Stimulated activated CD4-positive, alpha-beta T cell treated with anti-CD3 and anti-CD28 coated beads, TNF-alpha, amount 100 ng/mL, for 1 hour (primary cell): ENCODE data around the gene EPS8L3.
"Not testable (repeated sequence)": the region's sequence is repeated elsewhere in the genome, so short reads cannot be mapped to it uniquely, and the experiment has no call there.

ENCODE experiments used
- DNase-seq, 3 donors: peaks; one replicate each; pipeline ENCODE4 v3.0.0-alpha.2; 2020; ENCODE audit warnings: low read depth in 3 of 3, low spot score in 1 of 3

EPS8L3 gene

DNA sequence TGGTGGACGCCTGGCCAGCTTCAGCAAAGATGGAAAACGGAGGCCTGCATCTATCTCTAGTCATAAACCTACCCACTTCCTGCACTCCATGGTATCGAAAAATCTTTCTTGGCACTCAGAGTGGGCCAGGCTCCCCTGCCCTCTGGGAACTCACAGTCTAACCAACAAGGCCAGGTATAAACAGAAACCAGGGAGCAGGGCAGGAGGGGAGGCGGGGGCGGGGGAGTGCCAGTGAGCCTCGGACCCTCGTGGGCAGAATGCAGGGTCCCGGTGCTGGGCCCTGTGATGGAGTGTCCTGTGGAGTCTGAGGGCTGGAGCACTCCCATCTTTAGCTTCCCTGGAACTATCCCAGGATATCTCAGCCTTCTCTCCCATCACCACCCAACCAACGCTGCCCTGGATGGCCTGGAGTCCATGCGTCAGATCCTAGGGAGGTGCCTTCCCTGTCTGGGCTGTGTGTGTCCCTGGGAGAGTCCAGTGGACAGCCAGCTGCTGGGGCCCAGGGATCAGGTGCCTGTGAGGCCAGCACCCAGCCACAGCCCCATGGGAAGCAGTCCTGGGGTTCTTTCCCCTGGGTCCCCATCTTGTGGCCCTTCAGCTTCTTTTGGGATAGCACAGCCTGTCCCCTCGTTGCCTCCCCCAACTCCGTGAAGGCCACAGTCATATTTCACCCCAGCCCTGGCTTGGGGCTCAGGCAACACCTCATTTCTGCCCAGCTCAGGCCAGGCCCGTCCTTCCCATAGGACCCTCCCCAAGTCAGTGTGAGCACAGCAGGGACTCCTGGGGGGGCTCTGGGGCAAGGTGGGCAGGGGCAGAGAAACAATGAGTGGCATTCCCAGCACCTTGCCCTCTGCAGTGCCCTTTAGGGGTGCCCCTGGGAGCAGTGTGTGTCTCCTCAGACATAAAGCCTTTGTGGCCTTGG lies 1.1 kb upstream of the EPS8L3 start:
- no peak for DNase-seq

- DNase-seq, result no peak
These were observed 690 bp downstream of the EPS8L3 start for GRCh38 chr1:109762821-109763645.

- DNase-seq, result no peak
These were observed 1.6 kb downstream of the EPS8L3 start for GRCh38 chr1:109762039-109762585.

- DNase-seq, result no peak
These were observed 2.3 kb downstream of the EPS8L3 start for GRCh38 chr1:109761227-109762038.

- no peak for DNase-seq
These were observed 3.0 kb downstream of the EPS8L3 start for GRCh38 chr1:109760581-109761226.

DNA sequence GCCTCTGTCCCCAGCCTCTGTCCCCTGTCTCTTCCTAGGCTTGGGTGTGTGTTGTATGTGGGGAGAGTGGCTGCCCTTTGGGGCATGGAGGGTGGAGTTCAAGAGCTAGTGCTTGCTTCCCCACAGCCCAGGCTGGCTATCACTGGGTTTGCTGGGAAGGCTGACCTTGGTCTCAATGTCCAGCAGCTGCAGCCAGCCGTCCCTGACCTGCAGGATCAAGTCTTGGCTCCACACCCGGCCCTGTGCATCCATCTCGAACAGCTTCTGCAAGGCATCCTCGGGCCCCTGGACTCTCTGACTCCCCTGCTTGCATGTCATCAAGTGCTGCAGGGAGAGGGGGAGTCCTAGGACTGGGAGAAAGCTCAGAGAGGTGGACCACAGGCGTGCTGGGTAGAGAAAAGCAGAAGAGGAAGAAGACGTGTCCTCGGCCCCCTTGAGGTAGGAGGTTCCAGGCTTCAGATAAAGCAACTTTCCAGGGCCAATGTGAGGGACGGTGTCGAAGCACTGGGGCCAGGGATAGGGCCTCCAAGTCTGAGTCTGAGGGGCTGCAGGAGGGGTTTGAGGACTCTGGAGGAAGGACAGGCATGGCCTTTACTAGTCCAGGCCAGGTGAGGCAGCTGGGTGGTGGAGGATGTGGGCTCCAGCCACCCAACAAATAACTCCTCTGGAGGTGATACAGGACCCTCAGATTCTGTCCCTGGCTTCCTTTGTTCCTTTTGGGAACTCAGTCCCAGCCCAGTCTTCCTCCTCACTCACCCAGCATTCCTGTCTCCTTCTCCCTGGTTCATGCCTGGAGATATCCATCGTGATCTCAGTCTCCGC lies 4.0 kb downstream of the EPS8L3 start:
- no peak for DNase-seq

DNA sequence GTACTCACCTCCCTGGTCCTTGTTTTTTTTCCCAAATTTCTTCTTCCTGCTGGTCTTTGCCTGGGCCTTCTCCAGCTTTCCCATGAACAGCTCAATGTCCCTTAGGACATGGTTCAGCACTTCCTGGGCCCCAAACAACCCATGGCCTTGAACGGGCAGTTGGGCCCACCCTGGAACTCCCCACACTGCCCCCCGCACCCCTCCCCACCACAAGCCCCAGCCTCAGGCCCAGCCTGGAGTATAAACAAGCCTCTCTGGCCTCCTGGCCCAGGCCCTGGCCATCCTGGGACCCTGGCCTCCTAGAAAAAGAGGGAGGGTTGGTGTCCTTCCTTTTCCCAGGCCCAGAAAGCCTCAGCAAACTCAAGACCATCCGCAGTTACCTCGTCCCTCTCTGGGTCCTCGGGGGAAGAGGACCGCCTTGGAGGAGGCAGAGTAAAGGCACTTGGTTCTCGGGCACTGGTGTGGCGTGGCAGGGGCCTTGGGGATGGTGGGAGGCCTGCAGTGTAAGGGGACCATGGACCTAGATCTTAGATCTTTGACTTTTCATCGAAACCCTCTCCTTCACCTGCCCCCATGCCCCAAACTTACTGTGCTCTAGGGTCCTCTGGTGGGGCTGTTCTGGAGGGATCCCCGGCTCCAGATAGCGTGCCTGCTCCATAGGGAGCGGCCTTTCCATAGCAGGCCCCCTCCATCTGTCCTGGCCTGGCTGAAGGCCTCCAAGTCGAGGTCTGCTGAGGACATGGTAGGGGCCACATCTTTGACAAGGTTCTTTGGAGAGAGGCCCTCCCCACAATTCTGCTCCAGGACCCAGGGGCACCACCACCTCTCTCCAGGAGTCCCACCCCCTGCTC lies 5.6 kb downstream of the EPS8L3 start:
- no peak for DNase-seq

DNA sequence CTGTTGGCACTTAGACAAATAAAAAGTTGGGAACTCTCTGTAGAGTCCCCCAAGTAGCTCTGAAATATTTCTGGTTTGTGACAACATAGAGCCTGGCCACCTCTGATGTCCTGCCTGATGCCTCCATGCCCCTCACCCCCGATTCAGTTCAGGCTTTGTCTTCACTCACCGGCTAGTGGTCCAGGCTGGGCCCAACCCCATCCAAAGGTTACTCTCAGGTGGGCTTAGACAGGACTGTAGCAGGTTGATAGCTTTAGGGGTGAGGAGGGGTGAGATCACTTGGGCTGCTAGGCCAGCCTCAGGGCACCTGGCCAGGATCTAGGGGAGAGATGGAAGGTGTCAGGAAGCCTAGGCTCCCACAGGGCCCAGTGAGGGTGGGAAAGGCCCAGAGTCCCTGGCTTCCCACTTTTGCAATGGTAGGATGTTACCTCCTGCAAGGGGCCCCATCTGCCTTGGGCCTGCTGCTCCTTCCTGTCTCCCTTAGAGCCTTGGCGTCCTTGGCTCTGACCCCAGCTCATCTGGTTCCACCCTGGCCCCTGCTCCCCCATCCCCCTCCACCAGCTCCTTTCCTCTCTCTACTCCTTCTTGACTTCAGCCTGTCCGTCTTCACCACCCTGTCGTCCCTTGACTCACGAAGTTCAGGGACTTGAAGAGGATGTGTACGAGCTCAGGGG lies 6.7 kb downstream of the EPS8L3 start:
- DNase-seq, result no peak

- not testable (repeated sequence) for DNase-seq
These were observed 7.4 kb downstream of the EPS8L3 start for GRCh38 chr1:109756325-109756724.

DNA sequence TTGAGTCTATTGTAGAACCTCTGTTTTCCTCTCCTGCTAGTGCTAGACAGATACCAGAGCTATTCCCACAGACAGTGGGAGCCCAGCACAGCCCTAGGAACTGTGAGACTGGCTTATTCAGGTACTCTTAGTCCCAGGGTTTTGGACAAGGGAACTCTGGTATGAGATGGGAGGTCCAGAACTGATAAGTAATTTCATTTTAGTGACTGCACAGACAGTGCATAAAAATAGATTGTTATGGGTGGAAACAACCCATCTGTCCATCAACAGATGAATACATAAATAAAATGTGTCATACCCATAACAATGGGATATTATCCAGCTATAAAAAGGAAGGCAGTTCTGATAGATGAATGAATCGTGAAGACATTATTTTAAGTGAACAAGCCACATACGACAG lies 9.0 kb downstream of the EPS8L3 start:
- no peak for DNase-seq

DNA sequence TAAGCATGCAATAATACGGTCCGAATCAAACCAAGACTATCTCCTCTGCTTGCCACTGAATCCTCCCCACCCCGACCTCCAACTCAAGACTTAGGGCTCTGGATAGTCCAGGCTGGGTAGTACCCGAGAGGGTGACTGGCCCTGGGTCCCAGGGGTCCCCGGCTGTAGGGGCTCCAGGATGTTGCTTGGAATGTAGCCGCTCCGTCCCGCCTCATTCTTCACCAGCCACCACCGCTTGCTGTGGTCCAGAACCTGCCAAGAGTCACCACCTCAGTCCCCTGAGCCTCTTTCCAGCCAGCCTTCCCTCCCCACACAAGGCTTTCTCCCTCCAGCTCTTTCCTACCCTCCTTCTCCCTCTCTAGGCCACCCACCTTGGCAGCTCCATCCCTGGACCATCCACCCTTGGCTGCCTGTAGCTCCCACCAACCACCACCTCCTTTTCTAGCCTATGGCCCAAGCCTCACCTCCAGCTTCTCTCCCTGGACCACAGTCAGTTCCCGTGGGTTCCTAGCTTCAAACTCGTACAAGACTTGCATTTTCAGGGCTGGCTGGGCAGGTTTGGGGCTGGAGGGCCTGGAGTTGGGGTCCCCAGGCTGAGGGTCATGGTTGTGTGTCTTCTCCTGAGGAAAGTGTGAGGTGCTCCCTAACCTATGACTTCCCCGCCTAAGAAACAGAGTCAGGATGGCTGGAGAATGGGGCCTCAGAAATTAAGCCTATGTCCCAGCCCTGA lies 12.0 kb downstream of the EPS8L3 start:
- DNase-seq, result no peak

DNA sequence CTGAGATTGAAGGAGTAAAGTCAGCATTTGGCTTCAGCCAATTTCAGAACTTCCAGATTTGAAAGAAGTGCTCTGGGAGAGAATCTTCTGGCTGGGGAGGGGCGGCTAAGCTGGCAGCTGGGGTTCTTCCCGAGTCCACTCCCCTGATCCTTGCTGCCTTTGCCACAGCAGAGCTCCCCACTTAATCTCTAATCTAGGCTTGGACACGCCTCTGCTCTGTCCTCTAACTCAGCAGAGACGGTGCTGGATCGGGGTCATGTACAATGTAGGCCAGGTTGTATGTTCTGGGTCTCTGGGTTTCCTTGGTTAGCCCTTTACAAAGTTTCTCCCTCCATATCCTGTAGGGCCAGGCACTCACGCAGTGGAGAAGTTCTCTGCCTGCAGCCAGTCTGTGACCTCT lies 12.8 kb downstream of the EPS8L3 start:
- no peak for DNase-seq

GRCh38 chr1:109750241-109750882 lies 13.4 kb downstream of the EPS8L3 start:
- DNase-seq, result no peak

GRCh38 chr1:109749221-109749620 lies 14.5 kb downstream of the EPS8L3 start:
- DNase-seq, result no peak

DNA sequence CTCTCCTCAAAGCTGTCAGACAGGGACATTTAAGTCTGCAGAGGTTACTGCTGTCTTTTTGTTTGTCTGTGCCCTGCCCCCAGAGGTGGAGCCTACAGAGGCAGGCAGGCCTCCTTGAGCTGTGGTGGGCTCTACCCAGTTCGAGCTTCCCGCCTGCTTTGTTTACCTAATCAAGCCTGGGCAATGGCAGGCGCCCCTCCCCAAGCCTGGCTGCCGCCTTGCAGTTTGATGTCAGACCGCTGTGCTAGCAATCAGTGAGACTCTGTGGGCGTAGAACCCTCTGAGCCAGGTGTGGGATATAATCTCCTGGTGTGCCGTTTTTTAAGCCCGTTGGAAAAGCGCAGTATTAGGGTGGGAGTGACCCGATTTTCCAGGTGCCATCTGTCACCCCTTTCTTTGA lies 15.4 kb downstream of the EPS8L3 start:
- not testable (repeated sequence) for DNase-seq

DNA sequence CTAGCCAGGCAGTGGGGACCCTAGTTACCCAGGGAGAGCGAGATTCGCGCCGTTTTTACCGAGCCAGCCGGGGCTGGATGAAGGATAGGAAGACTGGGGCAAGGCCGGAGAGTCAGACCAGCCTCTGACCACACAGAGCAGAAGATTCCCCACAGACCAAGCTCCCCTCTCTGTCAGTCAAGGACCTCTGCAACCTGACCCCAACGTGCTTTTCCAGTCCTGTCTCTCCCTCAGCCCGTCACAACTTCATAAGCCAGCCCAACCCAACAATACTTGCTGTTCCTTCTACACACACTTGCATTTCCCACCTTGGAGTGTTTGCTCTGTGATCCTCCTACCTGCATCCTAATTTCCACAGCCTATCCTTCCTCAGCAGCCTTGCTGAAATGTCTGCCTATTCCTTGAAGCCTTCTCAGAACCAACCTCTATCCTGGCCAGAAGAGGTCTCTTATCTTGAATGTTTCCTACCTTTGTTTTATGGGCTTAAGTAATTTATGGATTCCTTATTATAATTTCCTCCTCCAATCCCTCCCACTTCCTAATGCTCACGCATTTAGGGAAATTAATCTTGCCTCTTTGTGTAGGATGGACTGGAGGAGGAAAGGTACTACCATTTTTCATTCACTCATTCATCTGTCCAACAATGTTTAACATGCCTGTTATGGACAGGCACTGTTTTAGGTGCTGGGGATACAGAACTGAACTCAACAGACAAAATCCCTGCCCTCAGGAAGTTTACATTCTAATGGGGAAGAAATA lies 22.9 kb downstream of the EPS8L3 start, which contains the start of gene GSTM3:
Gene GSTM3, minus strand, starts transcription at position 424 of the 759 bp plus-strand sequence. CDS start 751 bp downstream, outside the sequence.
- DNase-seq, result no peak
